ENCODE data around the gene NSG1. TPM values are rescaled to one million over a fixed set of nuclear protein-coding genes. Genes with fewer than 3 reads are reported as not detected.

Gene NSG1
- total RNA-seq, 1 experiment from 2014 or later = not detected

DNA sequence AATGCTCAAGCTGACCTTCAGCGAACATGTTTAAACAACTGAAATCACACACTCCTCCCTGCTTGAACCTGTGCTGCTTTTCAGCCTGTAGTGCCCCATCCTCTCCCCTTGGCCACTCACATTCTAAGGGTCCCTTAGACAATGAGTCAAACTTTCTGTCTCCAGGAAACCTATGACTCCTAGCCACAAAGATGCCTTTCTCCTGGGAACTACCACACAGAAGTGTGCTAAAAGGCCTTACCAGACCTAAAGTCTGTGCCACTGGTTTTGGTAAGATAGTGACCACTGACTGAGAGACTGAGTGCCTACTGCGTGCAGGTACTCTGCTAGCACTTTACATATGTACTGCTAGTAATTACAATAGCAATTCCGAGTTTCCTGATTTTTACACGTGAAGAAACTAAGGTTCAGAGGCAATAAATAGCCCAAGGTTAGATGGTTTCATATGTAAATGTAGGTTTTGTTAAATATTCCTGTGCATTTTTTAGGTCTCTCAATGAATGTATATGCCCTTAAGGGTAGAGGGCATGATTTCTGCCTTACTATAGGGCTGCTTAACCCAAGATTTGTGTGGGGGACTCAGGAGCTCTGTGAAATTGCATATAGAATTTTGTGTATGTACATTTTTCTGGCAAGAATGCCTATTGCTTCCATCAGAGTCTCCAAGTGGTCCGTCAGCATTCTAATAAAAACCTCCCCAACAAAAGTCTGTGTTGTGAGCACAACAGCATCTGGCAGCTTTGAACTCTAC is 71.1 kb downstream of the NSG1 start:
- Histone ChIP-seq H3K9me2 (replicated peaks; ENCODE audit: low read length) (no peaks in the 10 kb centered on the region), H3K4me3 (ENCODE audit: low read length) (no peak overlapping the region), H3K27me3 (ENCODE audit: low read length) (no peaks in the 10 kb centered on the region), H3K27ac (ENCODE audit: low read length) (no peak overlapping the region), H3K9me3 (ENCODE audit: low read length) (no peaks in the 10 kb centered on the region), H3K9ac (ENCODE audit: low read length) (no peak overlapping the region), H3F3A (ENCODE audit: low read length, unreplicated experiment) (no peaks in the 10 kb centered on the region), H3K79me2 (ENCODE audit: low read length) (no peaks in the 10 kb centered on the region), H4K20me1 (ENCODE audit: low read length) (no peaks in the 10 kb centered on the region), H2AFZ (ENCODE audit: low read length) (no peak overlapping the region), H3K4me1 (ENCODE audit: insufficient read depth, low read length) (no peaks in the 10 kb centered on the region), H3K4me2 (ENCODE audit: low read length) (no peak overlapping the region), H3K36me3 (ENCODE audit: low read depth, low read length) (no peaks in the 10 kb centered on the region; the same call in 1 of the 2 replicates)
- DNase-seq = no peak
- TF ChIP-seq EZH2phosphoT487 (IDR thresholded peaks at IDR 0.05; ENCODE audit: borderline replicate concordance, low read length) = no peak
- no peak for TF ChIP-seq EZH2 (IDR thresholded peaks at IDR 0.05; ENCODE audit: low read length, unreplicated experiment)
- TF ChIP-seq, protein P1, sequence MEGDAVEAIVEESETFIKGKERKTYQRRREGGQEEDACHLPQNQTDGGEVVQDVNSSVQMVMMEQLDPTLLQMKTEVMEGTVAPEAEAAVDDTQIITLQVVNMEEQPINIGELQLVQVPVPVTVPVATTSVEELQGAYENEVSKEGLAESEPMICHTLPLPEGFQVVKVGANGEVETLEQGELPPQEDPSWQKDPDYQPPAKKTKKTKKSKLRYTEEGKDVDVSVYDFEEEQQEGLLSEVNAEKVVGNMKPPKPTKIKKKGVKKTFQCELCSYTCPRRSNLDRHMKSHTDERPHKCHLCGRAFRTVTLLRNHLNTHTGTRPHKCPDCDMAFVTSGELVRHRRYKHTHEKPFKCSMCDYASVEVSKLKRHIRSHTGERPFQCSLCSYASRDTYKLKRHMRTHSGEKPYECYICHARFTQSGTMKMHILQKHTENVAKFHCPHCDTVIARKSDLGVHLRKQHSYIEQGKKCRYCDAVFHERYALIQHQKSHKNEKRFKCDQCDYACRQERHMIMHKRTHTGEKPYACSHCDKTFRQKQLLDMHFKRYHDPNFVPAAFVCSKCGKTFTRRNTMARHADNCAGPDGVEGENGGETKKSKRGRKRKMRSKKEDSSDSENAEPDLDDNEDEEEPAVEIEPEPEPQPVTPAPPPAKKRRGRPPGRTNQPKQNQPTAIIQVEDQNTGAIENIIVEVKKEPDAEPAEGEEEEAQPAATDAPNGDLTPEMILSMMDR (conservative IDR thresholded peaks at IDR 0.05; ENCODE audit: low read depth, low read length) = no peak
- intact Hi-C loops (cut with micrococcal nuclease) = no loop called here
- BruUV-seq (replicated peaks) = no TSS peak
- no peak for ATAC-seq
- ChIA-PET POLR2A (ENCODE audit: unreplicated experiment) (no interaction called here), CTCF (no interaction called here)

DNA sequence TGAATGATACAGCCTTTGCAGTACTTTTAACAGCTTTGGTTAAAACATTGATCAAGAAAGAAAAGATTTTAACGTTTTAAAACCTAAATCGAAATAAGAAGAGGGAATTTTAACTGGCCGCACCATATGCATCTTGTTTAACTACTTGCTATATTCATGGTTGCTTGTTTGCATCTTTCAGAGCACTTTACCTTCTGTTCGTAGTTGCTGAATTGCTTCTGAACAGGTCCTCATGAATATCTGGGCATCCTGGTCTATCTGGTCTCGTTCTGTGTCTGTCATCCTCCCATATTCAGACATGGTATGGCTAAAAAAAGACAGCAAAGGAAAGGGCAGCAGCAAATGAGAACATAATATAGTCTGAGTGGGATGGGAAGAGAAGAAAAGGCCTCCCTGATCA is 72.3 kb downstream of the NSG1 start:
- Histone ChIP-seq H3K9me2 (replicated peaks; ENCODE audit: low read length) (no peaks in the 10 kb centered on the region), H3F3A (ENCODE audit: low read length, unreplicated experiment) (no peaks in the 10 kb centered on the region), H3K4me1 (ENCODE audit: insufficient read depth, low read length) (no peaks in the 10 kb centered on the region), H3K9me3 (ENCODE audit: low read length) (no peaks in the 10 kb centered on the region), H4K20me1 (ENCODE audit: low read length) (no peaks in the 10 kb centered on the region), H3K27me3 (ENCODE audit: low read length) (no peaks in the 10 kb centered on the region), H2AFZ (ENCODE audit: low read length) (no peak overlapping the region), H3K9ac (ENCODE audit: low read length) (no peak overlapping the region), H3K4me3 (ENCODE audit: low read length) (no peak overlapping the region), H3K36me3 (ENCODE audit: low read depth, low read length) (no peaks in the 10 kb centered on the region; the same call in 1 of the 2 replicates), H3K79me2 (ENCODE audit: low read length) (no peaks in the 10 kb centered on the region), H3K27ac (ENCODE audit: low read length) (no peak overlapping the region), H3K4me2 (ENCODE audit: low read length) (no peak overlapping the region)
- TF ChIP-seq EZH2 (IDR thresholded peaks at IDR 0.05; ENCODE audit: low read length, unreplicated experiment) (no peak), EZH2phosphoT487 (IDR thresholded peaks at IDR 0.05; ENCODE audit: borderline replicate concordance, low read length) (no peak)
- TF ChIP-seq, protein P1 (conservative IDR thresholded peaks at IDR 0.05; ENCODE audit: low read depth, low read length) = no peak
- no TSS peak for BruUV-seq (replicated peaks)
- intact Hi-C loops (cut with micrococcal nuclease) = no loop called here
- ATAC-seq (no peak), DNase-seq (no peak)
- ChIA-PET POLR2A (ENCODE audit: unreplicated experiment) (no interaction called here), CTCF (no interaction called here)

DNA sequence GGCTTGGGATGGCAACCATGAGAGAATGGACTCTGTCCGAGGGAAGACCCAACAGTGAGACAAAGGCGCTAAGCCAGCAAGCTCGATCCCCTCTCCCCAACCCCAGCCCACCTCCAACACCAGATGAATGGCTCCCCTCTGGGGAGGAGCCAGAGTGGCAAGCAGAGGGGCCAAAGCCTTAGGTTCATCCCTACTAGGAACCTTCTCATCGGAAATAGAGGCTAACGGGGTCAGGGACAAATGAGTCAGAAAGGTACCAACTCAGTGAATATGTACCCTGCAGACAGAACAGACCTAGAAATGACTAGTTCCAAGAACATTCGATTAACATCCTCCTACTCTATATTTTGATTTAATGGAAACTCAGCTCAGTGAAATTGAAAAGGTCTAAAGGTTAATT is 73.9 kb downstream of the NSG1 start:
- Histone ChIP-seq H3K4me2 (ENCODE audit: low read length) (no peak overlapping the region), H3K27ac (ENCODE audit: low read length) (no peak overlapping the region), H2AFZ (ENCODE audit: low read length) (no peak overlapping the region), H3K9ac (ENCODE audit: low read length) (no peak overlapping the region), H3K27me3 (ENCODE audit: low read length) (no peaks in the 10 kb centered on the region), H4K20me1 (ENCODE audit: low read length) (no peaks in the 10 kb centered on the region), H3K4me1 (ENCODE audit: insufficient read depth, low read length) (no peaks in the 10 kb centered on the region), H3K9me3 (ENCODE audit: low read length) (no peaks in the 10 kb centered on the region), H3K36me3 (ENCODE audit: low read depth, low read length) (peaks cover under 1% of the 10 kb centered on the region; the same call in 1 of the 2 replicates), H3F3A (ENCODE audit: low read length, unreplicated experiment) (no peaks in the 10 kb centered on the region), H3K79me2 (ENCODE audit: low read length) (no peaks in the 10 kb centered on the region), H3K4me3 (ENCODE audit: low read length) (no peak overlapping the region), H3K9me2 (replicated peaks; ENCODE audit: low read length) (no peaks in the 10 kb centered on the region)
- TF ChIP-seq EZH2phosphoT487 (IDR thresholded peaks at IDR 0.05; ENCODE audit: borderline replicate concordance, low read length) = no peak
- TF ChIP-seq, protein P1 (conservative IDR thresholded peaks at IDR 0.05; ENCODE audit: low read depth, low read length) = no peak
- no peak for TF ChIP-seq EZH2 (IDR thresholded peaks at IDR 0.05; ENCODE audit: low read length, unreplicated experiment)
- CTCF ChIA-PET = no interaction called here
- intact Hi-C loops (cut with micrococcal nuclease) = no loop called here
- BruUV-seq (replicated peaks) = no TSS peak
- POLR2A ChIA-PET (ENCODE audit: unreplicated experiment) = no interaction called here
- ATAC-seq = no peak
- no peak for DNase-seq
